ACC112 (cell line): ENCODE data around the gene UNC5CL.

ENCODE experiments used
- H2AFZ ChIP-seq: fragments of 200-600 bp; sonication (generic); one replicate; pipeline ENCODE4 v1.6.0; 2017; ENCODE audit warnings: antibody characterized with exemption, low read length; ENCODE audit not compliant: unreplicated experiment
- H3K27ac ChIP-seq: fragments of 200-600 bp; sonication (generic); 2 replicates; pipeline ENCODE4 v1.5.1; 2014; ENCODE audit warnings: low read depth, mild to moderate bottlenecking, antibody characterized with exemption, low read length, moderate library complexity
- H3K27me3 ChIP-seq: fragments of 200-600 bp; sonication (generic); 2 replicates; pipeline ENCODE4 v1.6.1; 2014; ENCODE audit warnings: mild to moderate bottlenecking, antibody characterized with exemption, low read length, moderate library complexity, mixed read lengths; ENCODE audit not compliant: insufficient read depth
- H3K36me3 ChIP-seq: fragments of 200-600 bp; sonication (generic); 2 replicates; pipeline ENCODE4 v1.6.1; 2016; ENCODE audit warnings: mild to moderate bottlenecking, antibody characterized with exemption, low read length, moderate library complexity, mixed read lengths; ENCODE audit not compliant: insufficient read depth
- H3K4me1 ChIP-seq: fragments of 200-600 bp; sonication (generic); one replicate; pipeline ENCODE4 v1.6.1; 2016; ENCODE audit warnings: low read length, mixed read lengths; ENCODE audit not compliant: insufficient read depth, unreplicated experiment, control insufficient read depth
- H3K4me3 ChIP-seq: fragments of 200-600 bp; sonication (generic); 2 replicates; pipeline ENCODE4 v1.5.1; 2014; ENCODE audit warnings: mild to moderate bottlenecking, low read depth, low read length
- H3K79me2 ChIP-seq: fragments of 200-600 bp; sonication (generic); one replicate; pipeline ENCODE4 v1.6.0; 2016; ENCODE audit warnings: low read length; ENCODE audit not compliant: control insufficient read depth, unreplicated experiment, insufficient read depth

The UNC5CL gene

DNA sequence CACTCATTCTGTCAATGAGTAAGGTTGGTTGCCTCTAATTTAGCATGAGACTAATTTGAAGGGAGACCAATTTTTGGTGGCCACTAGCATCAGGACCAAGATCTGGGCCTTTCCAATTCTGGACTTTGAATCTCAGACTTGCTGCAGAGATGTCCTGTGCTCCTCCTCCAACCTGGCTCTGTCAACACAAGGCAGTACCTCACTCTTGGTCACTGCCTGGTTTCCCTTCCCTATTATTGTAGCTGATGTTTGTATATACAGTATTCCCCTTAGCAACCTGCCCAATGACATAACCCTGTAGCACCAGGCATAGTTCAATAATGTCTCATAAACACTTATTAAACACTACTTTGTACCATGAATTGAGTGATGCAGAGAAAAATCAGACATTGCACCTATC is 50.4 kb downstream of the UNC5CL start:
- no peaks in the 10 kb centered on the region for H3K79me2 ChIP-seq
- H3K4me1 ChIP-seq = no peaks in the 10 kb centered on the region
- no peaks in the 10 kb centered on the region for H3K36me3 ChIP-seq
- no peak overlapping the region for H3K27ac ChIP-seq
- H2AFZ ChIP-seq = no peak overlapping the region
- no peak overlapping the region for H3K4me3 ChIP-seq
- peaks cover 76% of the 10 kb centered on the region for H3K27me3 ChIP-seq

DNA sequence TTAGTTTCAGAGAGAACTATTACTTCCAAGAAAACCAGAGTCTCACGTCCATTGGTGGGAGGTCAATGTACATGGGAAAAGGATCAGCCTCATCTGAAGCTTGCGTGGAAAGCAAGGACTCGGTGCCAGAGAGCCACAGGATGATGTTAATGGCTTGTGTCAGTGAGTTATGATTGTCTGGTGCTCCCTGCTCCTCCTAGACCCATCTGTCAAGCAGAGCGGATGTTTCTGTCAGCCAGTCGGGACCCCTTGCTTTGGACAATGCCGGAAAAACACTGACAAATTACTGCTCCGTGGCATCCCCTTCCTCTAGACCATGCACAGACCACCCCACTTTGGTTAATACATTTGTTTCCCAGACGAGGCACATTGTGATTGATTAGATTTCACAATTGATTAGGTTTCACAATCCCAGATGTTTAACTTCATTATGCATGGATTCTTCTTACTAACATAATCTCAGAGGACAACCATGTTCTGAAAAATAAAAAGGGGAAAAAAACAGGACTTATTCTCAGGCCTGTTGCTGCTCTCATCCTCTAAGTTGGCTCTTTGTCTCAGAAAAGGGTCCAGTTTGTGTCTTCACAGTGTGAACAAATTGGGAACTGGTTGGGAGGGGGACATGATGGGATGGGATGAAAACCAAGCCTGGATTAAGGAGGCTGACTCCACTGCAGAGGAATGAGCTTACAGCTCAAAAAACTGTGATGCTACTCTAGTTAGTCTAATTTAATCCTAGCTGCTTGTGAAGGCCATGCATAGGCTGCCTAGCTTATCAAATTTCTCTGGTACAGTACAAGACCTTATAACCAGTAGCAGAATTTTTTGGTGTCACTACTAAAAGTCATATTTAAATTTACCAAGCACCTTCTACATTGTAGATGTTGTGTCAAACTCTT is 51.9 kb downstream of the UNC5CL start:
- Histone ChIP-seq H3K4me1 (no peaks in the 10 kb centered on the region), H3K79me2 (no peaks in the 10 kb centered on the region), H3K4me3 (no peak overlapping the region), H2AFZ (no peak overlapping the region), H3K27ac (no peak overlapping the region), H3K36me3 (no peaks in the 10 kb centered on the region), H3K27me3 (peaks cover 72% of the 10 kb centered on the region)

DNA sequence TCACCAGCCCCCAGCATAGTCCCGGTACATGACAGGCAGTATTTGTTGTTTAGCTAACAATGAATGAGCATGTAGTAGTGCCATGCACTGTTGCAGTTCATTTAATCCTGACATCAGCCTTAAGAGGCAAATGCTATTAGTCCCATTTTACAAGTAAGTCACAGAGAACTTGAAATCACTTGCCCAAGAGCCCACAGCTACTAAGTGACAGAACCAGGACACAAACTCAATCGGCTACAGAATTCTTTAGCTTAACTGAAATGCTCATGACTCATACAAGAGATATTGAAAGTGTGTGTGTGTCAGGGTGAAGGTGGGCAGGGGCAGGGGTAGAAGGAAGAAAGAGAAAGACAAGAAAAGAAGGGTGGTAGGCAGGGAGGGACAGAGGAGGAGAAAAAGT is 52.7 kb downstream of the UNC5CL start:
- no peaks in the 10 kb centered on the region for H3K79me2 ChIP-seq
- no peak overlapping the region for H2AFZ ChIP-seq
- no peak overlapping the region for H3K27ac ChIP-seq
- no peaks in the 10 kb centered on the region for H3K36me3 ChIP-seq
- H3K4me1 ChIP-seq = no peaks in the 10 kb centered on the region
- H3K4me3 ChIP-seq = no peak overlapping the region
- peaks cover 71% of the 10 kb centered on the region for H3K27me3 ChIP-seq

DNA sequence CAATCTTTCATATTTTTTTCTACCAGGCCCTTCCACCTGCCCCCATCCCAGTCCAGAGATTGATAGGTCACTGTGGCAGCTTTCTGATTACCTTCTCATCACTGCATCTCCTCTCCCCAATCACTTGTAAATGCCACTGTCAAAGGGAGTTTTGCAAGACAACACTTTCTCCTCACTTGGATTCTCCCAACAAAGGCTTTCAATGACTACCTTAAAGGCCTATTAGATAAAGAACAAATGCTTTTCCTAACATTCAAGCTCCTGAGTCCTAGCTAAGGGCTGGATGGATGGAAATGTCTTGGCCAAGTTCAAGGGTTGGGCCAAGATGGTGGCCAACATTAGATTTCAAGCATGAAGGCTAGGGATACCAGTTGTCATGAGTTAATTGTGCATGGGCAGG is 55.3 kb downstream of the UNC5CL start:
- H3K36me3 ChIP-seq = no peaks in the 10 kb centered on the region
- no peaks in the 10 kb centered on the region for H3K4me1 ChIP-seq
- H3K79me2 ChIP-seq = no peaks in the 10 kb centered on the region
- H3K4me3 ChIP-seq = no peak overlapping the region
- no peak overlapping the region for H3K27ac ChIP-seq
- H2AFZ ChIP-seq = no peak overlapping the region
- H3K27me3 ChIP-seq = peaks cover 58% of the 10 kb centered on the region

DNA sequence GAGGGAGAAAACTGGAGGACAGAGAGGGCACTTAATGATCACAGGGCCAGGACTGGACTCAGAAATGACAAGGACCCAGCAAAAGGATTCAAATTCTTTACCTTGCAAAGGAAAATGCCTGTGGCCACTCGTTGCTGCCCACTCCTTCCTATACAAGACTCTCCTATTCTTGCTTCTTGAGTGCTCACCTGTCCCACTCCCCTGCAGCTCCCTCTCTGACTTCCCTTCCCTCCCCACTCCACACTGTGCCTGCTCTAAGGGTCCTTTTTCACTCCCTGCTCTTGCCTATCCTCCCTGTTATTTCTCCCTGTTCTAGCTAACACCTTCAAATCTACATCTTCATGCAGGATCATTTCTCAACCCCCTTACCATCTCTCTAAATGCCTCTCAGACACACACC is 56.1 kb downstream of the UNC5CL start:
- H3K36me3 ChIP-seq = no peaks in the 10 kb centered on the region
- no peak overlapping the region for H3K4me3 ChIP-seq
- H2AFZ ChIP-seq = no peak overlapping the region

DNA sequence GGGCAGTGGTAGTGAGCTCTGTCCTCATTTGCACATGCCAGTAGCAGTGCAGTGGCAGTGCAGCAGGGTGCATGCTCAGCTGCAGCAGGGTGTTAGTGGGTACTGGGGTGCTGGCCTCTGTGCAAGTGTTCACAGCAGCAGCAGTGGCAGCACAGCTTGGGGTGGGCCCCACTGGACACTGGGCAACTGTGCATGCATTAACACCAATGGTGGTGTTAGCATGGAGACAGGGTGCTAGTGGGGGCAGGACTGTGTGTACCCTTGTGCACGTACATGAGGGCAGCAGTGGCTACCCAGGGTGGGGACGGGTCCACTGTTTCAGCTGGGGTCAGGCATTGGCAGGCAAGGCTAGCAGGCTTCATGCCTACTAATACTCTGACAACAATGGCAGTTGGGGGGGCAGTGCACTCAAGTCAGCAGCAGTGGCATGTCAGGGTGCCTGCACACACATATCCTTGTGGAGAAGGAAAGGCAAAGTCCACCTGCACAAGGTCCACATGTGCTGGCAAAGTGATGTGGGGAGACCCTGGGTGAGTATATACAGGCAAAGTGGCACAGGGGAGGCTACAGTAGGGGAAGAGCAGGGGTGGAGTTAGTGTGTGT is 60.2 kb downstream of the UNC5CL start:
- Histone ChIP-seq H3K79me2 (no peaks in the 10 kb centered on the region), H3K36me3 (no peaks in the 10 kb centered on the region), H3K27ac (no peak overlapping the region), H3K4me3 (no peak overlapping the region), H2AFZ (no peak overlapping the region), H3K27me3 (peaks cover 45% of the 10 kb centered on the region), H3K4me1 (no peaks in the 10 kb centered on the region)

More for the DNA sequence above, 56.1 kb downstream of the UNC5CL start:
- Histone ChIP-seq H3K27me3 (peaks cover 50% of the 10 kb centered on the region), H3K79me2 (no peaks in the 10 kb centered on the region), H3K27ac (no peak overlapping the region), H3K4me1 (no peaks in the 10 kb centered on the region)

DNA sequence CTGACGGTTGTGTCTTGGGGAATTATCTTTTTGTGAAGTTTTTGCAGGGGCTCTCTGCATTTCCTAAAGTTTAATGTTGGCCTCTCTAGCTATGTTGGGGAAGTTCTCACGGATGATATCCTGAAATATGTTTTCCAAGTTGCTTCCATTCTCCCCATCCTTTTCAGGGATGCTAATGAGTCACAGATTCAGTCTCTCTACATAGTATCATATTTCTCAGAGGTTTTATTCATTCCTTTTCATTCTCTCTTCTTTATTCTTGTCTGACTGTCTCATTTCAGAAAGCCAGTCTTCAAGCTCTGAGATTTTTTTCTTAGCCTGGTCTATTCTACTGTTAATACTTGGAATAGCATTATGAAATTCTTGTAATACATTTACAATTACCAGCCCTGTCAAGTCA is 61.3 kb downstream of the UNC5CL start:
- no peaks in the 10 kb centered on the region for H3K36me3 ChIP-seq
- peaks cover 40% of the 10 kb centered on the region for H3K27me3 ChIP-seq

DNA sequence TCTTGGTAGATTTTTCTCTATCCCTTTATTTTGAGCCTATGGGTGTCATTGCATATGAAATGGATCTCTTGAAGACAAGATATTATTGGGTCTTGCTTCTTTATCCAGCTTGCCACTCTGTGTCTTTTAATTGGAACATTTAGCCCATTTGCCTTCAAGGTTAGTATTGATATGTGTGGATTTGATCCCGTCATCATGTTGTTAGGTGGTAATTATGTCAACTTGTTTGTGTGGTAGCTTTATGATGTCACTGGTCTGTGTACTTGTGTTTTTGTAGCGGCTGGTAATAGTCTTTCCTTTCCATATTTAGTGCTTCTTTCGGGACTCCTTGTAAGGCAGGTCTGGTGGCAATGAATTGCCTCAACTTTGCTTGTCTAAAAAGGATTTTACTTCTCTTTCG is 61.9 kb downstream of the UNC5CL start:
- no peaks in the 10 kb centered on the region for H3K36me3 ChIP-seq
- no peak overlapping the region for H3K4me3 ChIP-seq
- peaks cover 40% of the 10 kb centered on the region for H3K27me3 ChIP-seq
- H3K79me2 ChIP-seq = no peaks in the 10 kb centered on the region
- no peaks in the 10 kb centered on the region for H3K4me1 ChIP-seq
- H3K27ac ChIP-seq = no peak overlapping the region
- no peak overlapping the region for H2AFZ ChIP-seq

More for the DNA sequence above, 61.3 kb downstream of the UNC5CL start:
- H3K4me3 ChIP-seq = no peak overlapping the region
- no peak overlapping the region for H3K27ac ChIP-seq
- H3K79me2 ChIP-seq = no peaks in the 10 kb centered on the region
- H3K4me1 ChIP-seq = no peaks in the 10 kb centered on the region
- H2AFZ ChIP-seq = no peak overlapping the region
